ENCODE measurements around the gene TELO2.

GRCh38 chr16:1541293-1542165 lies 48.4 kb downstream of the TELO2 start:
- TF ChIP-seq CTCF (IDR thresholded peaks at IDR 0.05) = no peak
- no peak for TF ChIP-seq ZFX (IDR thresholded peaks at IDR 0.05; ENCODE audit: borderline replicate concordance)
